Pancreas (tissue), 10 donors: ENCODE measurements around the gene ENKD1. TPM values are rescaled to one million over a fixed set of nuclear protein-coding genes. Genes with fewer than 3 reads are reported as not detected.

Experiments used
- ATAC-seq, 4 donors: fragments of 200-7000 bp; cut with Tn5 transposase; one replicate each; pipeline versions ENCODE4 v1.8.0 to v1.9.1; 2020; ENCODE audit warnings: mild to moderate bottlenecking in 4 of 4, moderate library complexity in 4 of 4
- DNase-seq, 6 donors: peaks; one replicate each; pipeline ENCODE4 v3.0.0-alpha.2; 2020
- FAIRE-seq: peaks from 2 replicates; lab custom pipeline; 2012; peaks lifted over from hg19 to GRCh38; lab: Jason Lieb, UNC
- H3K27ac ChIP-seq, 4 donors: fragments of 200-600 bp; sonication (generic); 1 replicate in 3 of 4; 2 replicates in 1 of 4; pipeline versions ENCODE4 v1.5.0 to v1.8.0; 2020
- H3K27me3 ChIP-seq, 4 donors: fragments of 200-600 bp; one replicate each; pipeline ENCODE4 v1.8.0; 2021
- H3K36me3 ChIP-seq, 3 donors: fragments of 200-600 bp; sonication (generic) in 1 of 3; one replicate each; pipeline versions ENCODE4 v1.5.0 to v1.8.0; 2020 to 2021
- H3K4me1 ChIP-seq, 3 donors: fragments of 200-600 bp; one replicate each; pipeline ENCODE4 v1.8.0; 2021
- H3K4me3 ChIP-seq, 4 donors: fragments of 200-600 bp; sonication (generic) in 2 of 4; one replicate each; pipeline versions ENCODE4 v1.5.0 to v1.8.0; 2020 to 2021
- H3K9me3 ChIP-seq, 4 donors: fragments of 200-600 bp; one replicate each; pipeline ENCODE4 v1.8.0; 2021
- CTCF ChIP-seq, 4 donors: fragments of 200-600 bp; sonication (generic) in 3 of 4; IDR thresholded peaks; one replicate each; pipeline versions ENCODE4 v1.5.0 to v1.8.0; 2021; ENCODE audit warnings: antibody characterized with exemption in 4 of 4
- WGBS, 2 donors: extraction: QIAGEN DNeasy Blood & Tissue Kit; methylation state at CpG; one replicate each; pipeline ENCODE4 v1.1.7; 2013; 5-methylcytosine and 5-hydroxymethylcytosine counted together
- intact Hi-C, 3 donors: fragments of 100-400 bp; cut with DNase I; formaldehyde crosslinking; loops; one replicate each; pipeline versions ENCODE4 v1.11.1 to v1.14.2; 2022
- polyA plus RNA-seq, 2 donors: library from polyadenylated mRNA; stranded (reverse); fragments of 200-250 nt; gene quantifications; one replicate each; pipeline ENCODE4 v1.2.3, GENCODE V29; 2013
- total RNA-seq, 6 donors: library from RNA; stranded (reverse); fragmentation: NEBNext Ultra II Directional in 4 of 6; extraction: Animal tissue kit (Norgen Biotek cat#: 25700) in 4 of 6; gene quantifications; one replicate each; pipeline versions ENCODE4 v1.2.1 to v1.2.4, GENCODE V29; 2021 to 2023
- donor health status: healthy with polysubstance abuse.
- donor health status: DM: no; HTN: no; CAD: no; lungs with moderate emphysema.
- donor health status: DM: no; HTN: no; CAD: no.
- donor health status: control.
- donor health status: control.
- donor health status: Bipolar disorder and iron deficiency.
- donor health status: DM: yes; HTN: yes; CAD: no.
- donor health status: DM: no; HTN: no; CAD: no.
- donor health status: DM: no; HTN: no; CAD: no.
- donor health status: DM: yes; HTN: yes; CAD: no.

The ENKD1 gene
- total and polyA plus RNA-seq, 8 donors = 24.3 to 171 (median 47.5) TPM

GRCh38 chr16:67651039-67651438 lies 15.5 kb downstream of the ENKD1 start:
- intact Hi-C loops = no loop called here
- 87 to 91% methylated on average over 7 of the region's 7 CpGs for WGBS, 2 donors
- peaks cover 0 to 7% (median 0%) of the 10 kb centered on the region in 4 donors for H3K27me3 ChIP-seq
- FAIRE-seq = no peak
- ATAC-seq = no peak
- H3K4me1 ChIP-seq = peaks cover 0 to 8% (median 6%) of the 10 kb centered on the region in 3 donors
- no peaks in the 10 kb centered on the region for H3K9me3 ChIP-seq
- no peak overlapping the region for H3K27ac ChIP-seq
- no peak for DNase-seq
- H3K4me3 ChIP-seq = no peak overlapping the region
- TF ChIP-seq CTCF (IDR thresholded peaks at IDR 0.05) = no peak
- no peaks in the 10 kb centered on the region for H3K36me3 ChIP-seq

GRCh38 chr16:67650023-67650422 lies 16.5 kb downstream of the ENKD1 start:
- WGBS, 2 donors = 67% methylated on average over 8 of the region's 8 CpGs
- no peak overlapping the region for H3K27ac ChIP-seq
- FAIRE-seq = no peak
- TF ChIP-seq CTCF (IDR thresholded peaks at IDR 0.05) = no peak
- H3K4me3 ChIP-seq = no peak overlapping the region
- H3K27me3 ChIP-seq = peaks cover 0 to 7% (median 0%) of the 10 kb centered on the region in 4 donors
- peaks cover 0 to 8% (median 6%) of the 10 kb centered on the region in 3 donors for H3K4me1 ChIP-seq
- no peaks in the 10 kb centered on the region for H3K36me3 ChIP-seq
- ATAC-seq = no peak
- H3K9me3 ChIP-seq = no peaks in the 10 kb centered on the region
- DNase-seq = no peak
- intact Hi-C loops = no loop called here

- WGBS, 2 donors = 27 to 30% methylated on average over 31 to 34 of the region's 34 CpGs
- peaks cover 0 to 8% (median 6%) of the 10 kb centered on the region in 3 donors for H3K4me1 ChIP-seq
- TF ChIP-seq CTCF (IDR thresholded peaks at IDR 0.05) = no peak
- DNase-seq = peak in 3 of 6 donors; percentile 39 to 72 (median 56)
- H3K4me3 ChIP-seq = no peak overlapping the region
- no peak overlapping the region for H3K27ac ChIP-seq
- peaks cover 0 to 7% (median 0%) of the 10 kb centered on the region in 4 donors for H3K27me3 ChIP-seq
- H3K36me3 ChIP-seq = no peaks in the 10 kb centered on the region
- H3K9me3 ChIP-seq = no peaks in the 10 kb centered on the region
- ATAC-seq = no peak
- FAIRE-seq = no peak
- intact Hi-C loops = no loop called here
Measured at GRCh38 chr16:67649494-67649931, 17.0 kb downstream of the ENKD1 start.

GRCh38 chr16:67648764-67649407 lies 17.7 kb downstream of the ENKD1 start:
- FAIRE-seq = no peak
- intact Hi-C loops = no loop called here
- no peak overlapping the region for H3K4me3 ChIP-seq

More at GRCh38 chr16:67648764-67649407, 17.7 kb downstream of the ENKD1 start:
- H3K36me3 ChIP-seq = no peaks in the 10 kb centered on the region
- H3K27ac ChIP-seq = no peak overlapping the region
- H3K4me1 ChIP-seq = peaks cover 0 to 8% (median 6%) of the 10 kb centered on the region in 3 donors
- ATAC-seq (no peak), DNase-seq (peak in 3 of 6 donors; percentile 16 to 65 (median 53))
- peaks cover 0 to 7% (median 0%) of the 10 kb centered on the region in 4 donors for H3K27me3 ChIP-seq
- no peak for TF ChIP-seq CTCF (IDR thresholded peaks at IDR 0.05)
- no peaks in the 10 kb centered on the region for H3K9me3 ChIP-seq
- WGBS, 2 donors = 45 to 46% methylated on average over 35 of the region's 35 CpGs
